GM23338 (cell line): ENCODE data around the gene OXNAD1.

ENCODE experiments used
- CREB1 ChIP-seq: fragments of 250-450 bp; sonication (Bioruptor Pico); IDR thresholded peaks from 2 replicates; pipeline ENCODE4 v1.5.0; 2020; ENCODE audit warnings: low read depth, mild to moderate bottlenecking, moderate library complexity
- ETS1 ChIP-seq: IDR thresholded peaks from 2 replicates; pipeline ENCODE4 v1.6.1; 2016; ENCODE audit warnings: antibody characterized with exemption
- EZH2 ChIP-seq: fragments of 200-600 bp; sonication (generic); IDR thresholded peaks from one replicate; pipeline ENCODE4 v1.8.0; 2017; ENCODE audit warnings: antibody characterized with exemption, mild to moderate bottlenecking, low read depth; ENCODE audit not compliant: unreplicated experiment
- EZH2phosphoT487 ChIP-seq: fragments of 200-600 bp; sonication (generic); IDR thresholded peaks from one replicate; pipeline ENCODE4 v1.8.1; 2018; ENCODE audit warnings: antibody characterized with exemption; ENCODE audit not compliant: unreplicated experiment
- JUNB ChIP-seq: IDR thresholded peaks from one replicate; pipeline ENCODE4 v1.6.1; 2016; ENCODE audit warnings: antibody characterized with exemption; ENCODE audit not compliant: unreplicated experiment
- NANOG ChIP-seq: IDR thresholded peaks from 2 replicates; pipeline ENCODE4 v1.6.1; 2016; ENCODE audit warnings: antibody characterized with exemption, borderline replicate concordance
- POLR2AphosphoS5 ChIP-seq: IDR thresholded peaks from 2 replicates; pipeline ENCODE4 v1.6.1; 2016; ENCODE audit warnings: antibody characterized with exemption, low read depth
- REST ChIP-seq: IDR thresholded peaks from one replicate; pipeline ENCODE4 v1.6.1; 2018; ENCODE audit warnings: antibody characterized with exemption; ENCODE audit not compliant: unreplicated experiment
- STAT1 ChIP-seq: IDR thresholded peaks from one replicate; pipeline ENCODE4 v1.6.1; 2016; ENCODE audit warnings: antibody characterized with exemption; ENCODE audit not compliant: unreplicated experiment
- ZNF114 ChIP-seq: fragments of 250-450 bp; sonication (Bioruptor Pico); IDR thresholded peaks from 2 replicates; pipeline ENCODE4 v1.5.0; 2020; ENCODE audit warnings: mild to moderate bottlenecking, moderate library complexity
- ZNF331 ChIP-seq: fragments of 250-450 bp; sonication (Bioruptor Pico); IDR thresholded peaks from 2 replicates; pipeline ENCODE4 v1.5.0; 2020; ENCODE audit warnings: low read depth, mild to moderate bottlenecking, moderate library complexity
- ZNF462 ChIP-seq: fragments of 250-450 bp; sonication (Bioruptor Pico); IDR thresholded peaks from 2 replicates; pipeline ENCODE4 v1.5.0; 2020; ENCODE audit warnings: mild to moderate bottlenecking, moderate library complexity
- TF ChIP-seq, protein P1 (sequence below), 2 experiments: fragments of 200-600 bp in 1 of 2; sonication (generic) in 1 of 2; conservative IDR thresholded peaks; 2 replicates each; pipeline versions ENCODE4 v1.5.1 to v1.6.1; 2016 to 2017; ENCODE audit warnings: antibody characterized with exemption in 2 of 2, low read depth in 2 of 2, mild to moderate bottlenecking in 2 of 2, moderate library complexity in 1 of 2

DNA sequence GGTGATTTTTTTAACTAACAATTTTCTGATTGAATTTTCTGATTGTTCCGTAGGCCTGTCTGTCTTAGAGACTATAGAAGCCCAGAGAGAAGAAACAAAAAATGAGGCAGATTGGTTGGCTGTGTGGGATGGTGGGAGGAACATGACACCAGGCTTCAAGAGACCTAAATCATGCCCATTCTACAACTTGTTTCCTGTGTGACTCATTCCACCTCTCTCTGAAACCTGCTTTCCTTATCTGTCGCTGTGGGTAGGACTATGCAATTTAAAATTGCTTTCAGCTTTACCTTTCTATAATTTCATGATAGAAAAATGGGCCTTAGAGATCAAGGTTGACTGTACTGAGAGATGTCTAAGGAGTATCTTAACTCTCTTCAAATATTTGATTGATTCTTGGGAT, 44.5 kb downstream of the OXNAD1 start:
- TF ChIP-seq, protein P1, sequence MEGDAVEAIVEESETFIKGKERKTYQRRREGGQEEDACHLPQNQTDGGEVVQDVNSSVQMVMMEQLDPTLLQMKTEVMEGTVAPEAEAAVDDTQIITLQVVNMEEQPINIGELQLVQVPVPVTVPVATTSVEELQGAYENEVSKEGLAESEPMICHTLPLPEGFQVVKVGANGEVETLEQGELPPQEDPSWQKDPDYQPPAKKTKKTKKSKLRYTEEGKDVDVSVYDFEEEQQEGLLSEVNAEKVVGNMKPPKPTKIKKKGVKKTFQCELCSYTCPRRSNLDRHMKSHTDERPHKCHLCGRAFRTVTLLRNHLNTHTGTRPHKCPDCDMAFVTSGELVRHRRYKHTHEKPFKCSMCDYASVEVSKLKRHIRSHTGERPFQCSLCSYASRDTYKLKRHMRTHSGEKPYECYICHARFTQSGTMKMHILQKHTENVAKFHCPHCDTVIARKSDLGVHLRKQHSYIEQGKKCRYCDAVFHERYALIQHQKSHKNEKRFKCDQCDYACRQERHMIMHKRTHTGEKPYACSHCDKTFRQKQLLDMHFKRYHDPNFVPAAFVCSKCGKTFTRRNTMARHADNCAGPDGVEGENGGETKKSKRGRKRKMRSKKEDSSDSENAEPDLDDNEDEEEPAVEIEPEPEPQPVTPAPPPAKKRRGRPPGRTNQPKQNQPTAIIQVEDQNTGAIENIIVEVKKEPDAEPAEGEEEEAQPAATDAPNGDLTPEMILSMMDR (conservative IDR thresholded peaks at IDR 0.05; ENCODE audit: low read depth in 2 of 2), result no peak
- TF ChIP-seq CREB1 (CRISPR knock-in tag), result no peak
- TF ChIP-seq POLR2AphosphoS5, result no peak
- TF ChIP-seq REST, result no peak
- no peak for TF ChIP-seq EZH2
- no peak for TF ChIP-seq JUNB
- no peak for TF ChIP-seq EZH2phosphoT487
- TF ChIP-seq ZNF331 (CRISPR knock-in tag), result no peak
- no peak for TF ChIP-seq ETS1
- TF ChIP-seq ZNF462 (CRISPR knock-in tag), result no peak
- TF ChIP-seq ZNF114 (CRISPR knock-in tag), result no peak
- no peak for TF ChIP-seq STAT1
- no peak for TF ChIP-seq NANOG
